ENCODE measurements around the gene CCDC40. TPM values are rescaled to one million over a fixed set of nuclear protein-coding genes. Genes with fewer than 3 reads are reported as not detected.
"Not testable (repeated sequence)": the region's sequence is repeated elsewhere in the genome, so short reads cannot be mapped to it uniquely, and the experiment has no call there.

Gene CCDC40
- total and polyA plus RNA-seq, 10 of the 15 experiments (the other 5 are each of a cell fraction or from before 2014, with no cell fraction given) = 0.06 to 0.10 TPM; not detected in 8

GRCh38 chr17:80089762-80090161, 53.3 kb downstream of the CCDC40 start:
- Histone ChIP-seq H3K4me1 (ENCODE audit: control insufficient read depth, insufficient read depth, low read length) (no peaks in the 10 kb centered on the region), H3K9ac (ENCODE audit: control insufficient read depth, insufficient read depth, low read length) (no peak overlapping the region), H3K27ac (ENCODE audit: control insufficient read depth, insufficient read depth) (no peak overlapping the region), H3K4me2 (ENCODE audit: control insufficient read depth, insufficient read depth) (no peak overlapping the region), H4K20me1 (ENCODE audit: control insufficient read depth, insufficient read depth) (no peaks in the 10 kb centered on the region), H3K36me3 (ENCODE audit: control insufficient read depth in 2 of 2, insufficient read depth in 2 of 2, low read length in 1 of 2) (no peaks in the 10 kb centered on the region), H2AFZ (ENCODE audit: control insufficient read depth, low read depth, low read length) (no peak overlapping the region), H3K79me2 (ENCODE audit: control insufficient read depth, insufficient read depth, low read length) (no peaks in the 10 kb centered on the region), H3K9me3 (replicated peaks; ENCODE audit: control insufficient read depth, insufficient read depth, low read length) (no peaks in the 10 kb centered on the region), H3K27me3 (replicated peaks in 1 of 2; ENCODE audit: control insufficient read depth in 2 of 2, insufficient read depth in 2 of 2, low read length in 1 of 2) (no peaks in the 10 kb centered on the region; a peak in 1 of 4 replicates), H3K4me3 (no peak overlapping the region)
- ATAC-seq (no peak), DNase-seq (ENCODE audit: low read depth, low spot score) (no peak), FAIRE-seq (no peak)
- in situ Hi-C loops (cut with MboI) = no loop called here
- ChIA-PET CTCF (no interaction called here), POLR2A (no interaction called here), RAD21 (ENCODE audit: unreplicated experiment) (no interaction called here), SMC1A (ENCODE audit: uncharacterized antibody, unreplicated experiment) (no interaction called here)
- TF ChIP-seq, protein P1, sequence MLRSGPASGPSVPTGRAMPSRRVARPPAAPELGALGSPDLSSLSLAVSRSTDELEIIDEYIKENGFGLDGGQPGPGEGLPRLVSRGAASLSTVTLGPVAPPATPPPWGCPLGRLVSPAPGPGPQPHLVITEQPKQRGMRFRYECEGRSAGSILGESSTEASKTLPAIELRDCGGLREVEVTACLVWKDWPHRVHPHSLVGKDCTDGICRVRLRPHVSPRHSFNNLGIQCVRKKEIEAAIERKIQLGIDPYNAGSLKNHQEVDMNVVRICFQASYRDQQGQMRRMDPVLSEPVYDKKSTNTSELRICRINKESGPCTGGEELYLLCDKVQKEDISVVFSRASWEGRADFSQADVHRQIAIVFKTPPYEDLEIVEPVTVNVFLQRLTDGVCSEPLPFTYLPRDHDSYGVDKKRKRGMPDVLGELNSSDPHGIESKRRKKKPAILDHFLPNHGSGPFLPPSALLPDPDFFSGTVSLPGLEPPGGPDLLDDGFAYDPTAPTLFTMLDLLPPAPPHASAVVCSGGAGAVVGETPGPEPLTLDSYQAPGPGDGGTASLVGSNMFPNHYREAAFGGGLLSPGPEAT (IDR thresholded peaks at IDR 0.05; ENCODE audit: low read depth) = no peak
- TF ChIP-seq, protein P2, sequence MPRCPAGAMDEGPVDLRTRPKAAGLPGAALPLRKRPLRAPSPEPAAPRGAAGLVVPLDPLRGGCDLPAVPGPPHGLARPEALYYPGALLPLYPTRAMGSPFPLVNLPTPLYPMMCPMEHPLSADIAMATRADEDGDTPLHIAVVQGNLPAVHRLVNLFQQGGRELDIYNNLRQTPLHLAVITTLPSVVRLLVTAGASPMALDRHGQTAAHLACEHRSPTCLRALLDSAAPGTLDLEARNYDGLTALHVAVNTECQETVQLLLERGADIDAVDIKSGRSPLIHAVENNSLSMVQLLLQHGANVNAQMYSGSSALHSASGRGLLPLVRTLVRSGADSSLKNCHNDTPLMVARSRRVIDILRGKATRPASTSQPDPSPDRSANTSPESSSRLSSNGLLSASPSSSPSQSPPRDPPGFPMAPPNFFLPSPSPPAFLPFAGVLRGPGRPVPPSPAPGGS (IDR thresholded peaks at IDR 0.05; ENCODE audit: borderline replicate concordance, insufficient read depth, low read depth, low read length, poor library complexity, severe bottlenecking) = no peak
- no peak for TF ChIP-seq ZNF24 (IDR thresholded peaks at IDR 0.05)
- TF ChIP-seq FOXK2 (IDR thresholded peaks at IDR 0.05) = no peak
- intact Hi-C loops (cut with micrococcal nuclease; ENCODE audit: unreplicated experiment) = no loop called here
- 46% methylated on average over 16 of the region's 16 CpGs for whole genome bisulfite sequencing (ENCODE audit: insufficient coverage, insufficient replicate concordance, low lambda C conversion rate, missing lambda C conversion rate)
- no TSS peak for BruUV-seq (replicated peaks)

- H3K79me2 ChIP-seq (ENCODE audit: control insufficient read depth, insufficient read depth, low read length); SMC1A ChIA-PET (ENCODE audit: uncharacterized antibody, unreplicated experiment); H3K4me3 ChIP-seq; FAIRE-seq; ATAC-seq; intact Hi-C loops (cut with micrococcal nuclease; ENCODE audit: unreplicated experiment); H3K27me3 ChIP-seq (replicated peaks in 1 of 2; ENCODE audit: control insufficient read depth in 2 of 2, insufficient read depth in 2 of 2, low read length in 1 of 2); H4K20me1 ChIP-seq (ENCODE audit: control insufficient read depth, insufficient read depth); H2AFZ ChIP-seq (ENCODE audit: control insufficient read depth, low read depth, low read length); H3K36me3 ChIP-seq (ENCODE audit: control insufficient read depth in 2 of 2, insufficient read depth in 2 of 2, low read length in 1 of 2); RAD21 ChIA-PET (ENCODE audit: unreplicated experiment); H3K4me2 ChIP-seq (ENCODE audit: control insufficient read depth, insufficient read depth); H3K4me1 ChIP-seq (ENCODE audit: control insufficient read depth, insufficient read depth, low read length); DNase-seq (ENCODE audit: low read depth, low spot score); in situ Hi-C loops (cut with MboI); H3K9ac ChIP-seq (ENCODE audit: control insufficient read depth, insufficient read depth, low read length); BruUV-seq (replicated peaks); H3K27ac ChIP-seq (ENCODE audit: control insufficient read depth, insufficient read depth); POLR2A ChIA-PET; H3K9me3 ChIP-seq (replicated peaks; ENCODE audit: control insufficient read depth, insufficient read depth, low read length): not testable (repeated sequence)
- WGBS (ENCODE audit: insufficient coverage, insufficient replicate concordance, low lambda C conversion rate, missing lambda C conversion rate) = 63% methylated on average over 23 of the region's 44 CpGs
- CTCF ChIA-PET = interaction anchor here (2.1 kb wide), 1 partner anchor 11 kb away, joined by 6 read pairs; the partner anchor contains the start of gene GAA
These were observed 53.7 kb downstream of the CCDC40 start for GRCh38 chr17:80090164-80090563.
